ENCODE results near the gene CLBA1. TPM values are rescaled to one million over a fixed set of nuclear protein-coding genes. Genes with fewer than 3 reads are reported as not detected.
A peak's percentile ranks its signal among the peaks of the same experiment; 100 is the strongest.

CLBA1 gene
- 2.1 TPM for polyA plus RNA-seq (2012; ENCODE audit: missing spikeins)

DNA sequence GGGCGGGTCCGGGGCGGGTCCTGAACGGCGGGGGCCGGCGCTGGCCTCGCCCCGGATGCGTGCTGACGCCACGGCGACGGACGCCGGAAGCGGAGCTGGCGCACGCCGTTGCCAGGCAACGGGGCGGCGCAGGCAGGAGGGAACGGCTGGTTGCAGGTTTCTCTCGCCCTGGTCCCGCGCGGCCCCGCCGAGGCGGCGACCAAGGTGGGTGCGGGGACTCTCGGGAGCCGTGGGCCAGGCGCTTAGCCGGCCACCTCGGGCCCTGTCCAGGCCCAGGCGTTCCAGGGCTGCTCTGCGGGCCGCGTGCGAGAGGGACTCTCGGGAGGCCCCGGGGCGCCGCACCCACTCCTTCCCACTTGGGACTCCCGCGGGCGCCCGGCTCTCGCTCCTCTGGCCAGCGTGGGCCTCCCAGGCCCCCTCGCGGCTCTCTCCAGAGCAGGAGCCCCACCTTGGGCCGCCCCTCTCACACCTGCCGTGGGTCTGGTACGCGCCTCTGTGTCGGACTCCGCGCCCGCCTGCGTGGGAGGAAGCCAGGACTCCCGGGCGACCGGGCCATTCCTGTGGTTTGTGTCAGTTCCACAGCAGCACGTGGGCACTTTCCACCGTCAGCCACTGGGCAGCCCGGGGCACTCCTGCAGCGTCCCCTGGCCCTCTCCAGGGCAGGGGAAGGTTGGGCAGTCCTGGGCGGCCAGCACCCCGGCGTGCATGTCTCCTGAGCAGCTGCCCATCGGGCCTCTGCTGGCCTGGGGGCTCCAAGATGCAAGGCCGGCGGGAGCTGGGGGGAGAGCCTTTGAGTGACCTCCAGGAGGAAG lies at the start of gene CLBA1:
CLBA1 (plus strand) TSS at position 114 of the 812 bp plus-strand sequence; CDS start at position 758, 644 bp downstream.
- no peak for TF ChIP-seq TAF1 (IDR thresholded peaks at IDR 0.05; ENCODE audit: borderline replicate concordance, low read depth, low read length)
- TF ChIP-seq POLR2AphosphoS5 (IDR thresholded peaks at IDR 0.05; ENCODE audit: low read depth, low read length), result no peak
- no peak for TF ChIP-seq POLR2A (IDR thresholded peaks at IDR 0.05; ENCODE audit: low read depth, low read length)
- peak; percentile 100 for FAIRE-seq
- peak; percentile 99 for DNase-seq (ENCODE audit: insufficient read length)

DNA sequence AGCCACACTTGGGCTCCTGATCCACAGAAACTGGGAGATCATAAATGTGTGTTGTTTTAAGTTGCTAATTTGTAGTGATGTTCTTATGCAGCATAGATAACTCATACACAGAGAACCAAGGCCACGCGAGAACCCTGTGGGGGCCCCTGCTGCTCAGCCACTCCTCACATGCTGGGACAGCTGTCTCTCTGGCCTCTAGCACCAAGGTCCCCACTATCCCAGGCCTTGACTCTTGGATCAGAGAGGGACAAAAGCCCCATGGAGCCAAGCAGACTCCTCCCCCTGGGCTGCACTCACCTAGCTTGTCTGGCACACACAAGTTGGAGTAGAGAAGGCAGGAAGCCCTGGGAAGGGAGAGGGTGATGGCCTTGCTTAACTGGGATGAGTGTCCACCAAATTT lies 49.6 kb upstream of the CLBA1 start:
- FAIRE-seq, result no peak

GRCh38 chr14:104936361-104937155 lies 49.0 kb upstream of the CLBA1 start:
- FAIRE-seq, result no peak
- no peak for DNase-seq (ENCODE audit: insufficient read length)
- no peak for TF ChIP-seq POLR2A (IDR thresholded peaks at IDR 0.05; ENCODE audit: low read depth, low read length)
- TF ChIP-seq POLR2AphosphoS5 (IDR thresholded peaks at IDR 0.05; ENCODE audit: low read depth, low read length), result no peak
- no peak for TF ChIP-seq TAF1 (IDR thresholded peaks at IDR 0.05; ENCODE audit: borderline replicate concordance, low read depth, low read length)

More for the DNA sequence above, 49.6 kb upstream of the CLBA1 start:
- TF ChIP-seq TAF1 (IDR thresholded peaks at IDR 0.05; ENCODE audit: borderline replicate concordance, low read depth, low read length) (no peak), POLR2AphosphoS5 (IDR thresholded peaks at IDR 0.05; ENCODE audit: low read depth, low read length) (no peak), POLR2A (IDR thresholded peaks at IDR 0.05; ENCODE audit: low read depth, low read length) (no peak)
- no peak for DNase-seq (ENCODE audit: insufficient read length)

- TF ChIP-seq POLR2AphosphoS5 (IDR thresholded peaks at IDR 0.05; ENCODE audit: low read depth, low read length) (no peak), POLR2A (IDR thresholded peaks at IDR 0.05; ENCODE audit: low read depth, low read length) (no peak)
- FAIRE-seq, result no peak
- DNase-seq (ENCODE audit: insufficient read length), result no peak
These were observed 48.4 kb upstream of the CLBA1 start for GRCh38 chr14:104937161-104937560.

DNA sequence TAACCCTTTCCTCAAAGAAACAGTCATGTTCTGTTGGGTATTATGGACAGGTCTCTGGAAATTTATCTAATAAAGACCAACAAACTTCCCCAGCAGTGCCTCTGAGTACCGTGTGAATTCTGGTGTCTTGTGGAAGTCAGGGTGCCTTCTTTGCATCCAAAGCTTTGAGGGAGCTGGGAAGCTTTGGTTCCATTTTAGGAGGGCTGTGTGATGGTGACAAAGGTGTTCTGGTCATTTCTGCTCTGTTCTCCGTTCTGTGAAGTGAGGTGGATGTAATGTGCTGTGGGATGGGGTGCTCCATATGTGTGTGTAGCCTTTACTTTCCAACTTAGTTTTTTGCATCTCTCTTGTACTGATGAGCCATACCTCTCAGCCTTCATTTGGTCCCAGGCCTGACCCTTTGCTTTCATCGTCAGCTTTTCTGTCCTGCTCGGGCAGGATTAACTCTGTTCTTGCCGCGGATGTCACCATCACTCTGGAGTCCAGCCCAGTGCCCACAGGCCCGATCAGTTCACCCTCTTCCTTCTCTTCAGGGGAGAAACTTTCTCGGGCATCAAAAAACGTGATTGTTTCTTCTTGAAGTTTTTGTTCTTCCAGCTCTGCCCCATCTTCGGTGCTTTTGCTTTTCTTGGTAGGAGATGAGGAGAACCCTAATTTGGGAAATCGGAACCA lies 47.8 kb upstream of the CLBA1 start:
- TF ChIP-seq TAF1 (IDR thresholded peaks at IDR 0.05; ENCODE audit: borderline replicate concordance, low read depth, low read length), result no peak
- FAIRE-seq (no peak), DNase-seq (ENCODE audit: insufficient read length) (no peak)

DNA sequence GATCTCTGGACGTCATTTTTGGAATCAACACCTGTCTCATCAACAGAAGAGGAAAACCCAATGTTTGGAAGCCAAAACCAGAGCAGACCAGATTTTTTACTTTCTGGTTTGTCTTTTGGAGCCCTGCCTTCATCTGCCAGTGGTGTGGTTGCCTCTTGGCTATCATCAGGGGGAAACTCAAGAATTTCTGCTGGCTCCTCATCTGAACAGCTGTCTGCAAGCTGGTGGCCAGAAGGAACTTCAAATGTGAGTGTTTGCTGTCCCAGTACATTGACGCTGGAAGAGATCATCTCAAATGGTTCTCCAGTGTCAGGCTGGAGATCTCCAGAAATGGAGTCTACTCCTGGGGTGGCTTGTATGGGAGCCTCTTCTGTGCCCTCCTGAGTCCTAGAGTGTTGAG lies 47.2 kb upstream of the CLBA1 start:
- DNase-seq (ENCODE audit: insufficient read length), result no peak
- FAIRE-seq, result no peak
- no peak for TF ChIP-seq POLR2AphosphoS5 (IDR thresholded peaks at IDR 0.05; ENCODE audit: low read depth, low read length)
- no peak for TF ChIP-seq POLR2A (IDR thresholded peaks at IDR 0.05; ENCODE audit: low read depth, low read length)
- TF ChIP-seq TAF1 (IDR thresholded peaks at IDR 0.05; ENCODE audit: borderline replicate concordance, low read depth, low read length), result no peak

DNA sequence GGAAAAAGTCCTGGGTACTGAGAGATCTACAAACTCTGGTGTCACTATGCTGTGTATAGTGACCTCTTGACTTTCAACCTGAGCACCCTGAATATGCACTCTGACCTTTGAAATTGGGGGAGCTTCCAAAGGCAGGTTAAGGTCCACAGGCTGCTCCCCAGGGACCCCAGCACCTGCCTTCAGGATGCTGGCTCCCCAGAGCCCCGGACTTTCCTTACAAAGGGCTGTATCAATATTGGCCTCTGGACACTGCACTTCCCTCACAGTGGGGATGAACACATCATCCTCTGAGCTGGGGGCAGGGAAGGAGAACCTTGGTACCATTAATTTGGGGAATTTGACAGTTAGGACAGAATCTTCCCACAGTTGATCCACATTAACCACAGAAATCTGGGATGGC lies 46.6 kb upstream of the CLBA1 start:
- no peak for TF ChIP-seq POLR2A (IDR thresholded peaks at IDR 0.05; ENCODE audit: low read depth, low read length)
- TF ChIP-seq TAF1 (IDR thresholded peaks at IDR 0.05; ENCODE audit: borderline replicate concordance, low read depth, low read length), result no peak
- no peak for TF ChIP-seq POLR2AphosphoS5 (IDR thresholded peaks at IDR 0.05; ENCODE audit: low read depth, low read length)
- no peak for FAIRE-seq

DNA sequence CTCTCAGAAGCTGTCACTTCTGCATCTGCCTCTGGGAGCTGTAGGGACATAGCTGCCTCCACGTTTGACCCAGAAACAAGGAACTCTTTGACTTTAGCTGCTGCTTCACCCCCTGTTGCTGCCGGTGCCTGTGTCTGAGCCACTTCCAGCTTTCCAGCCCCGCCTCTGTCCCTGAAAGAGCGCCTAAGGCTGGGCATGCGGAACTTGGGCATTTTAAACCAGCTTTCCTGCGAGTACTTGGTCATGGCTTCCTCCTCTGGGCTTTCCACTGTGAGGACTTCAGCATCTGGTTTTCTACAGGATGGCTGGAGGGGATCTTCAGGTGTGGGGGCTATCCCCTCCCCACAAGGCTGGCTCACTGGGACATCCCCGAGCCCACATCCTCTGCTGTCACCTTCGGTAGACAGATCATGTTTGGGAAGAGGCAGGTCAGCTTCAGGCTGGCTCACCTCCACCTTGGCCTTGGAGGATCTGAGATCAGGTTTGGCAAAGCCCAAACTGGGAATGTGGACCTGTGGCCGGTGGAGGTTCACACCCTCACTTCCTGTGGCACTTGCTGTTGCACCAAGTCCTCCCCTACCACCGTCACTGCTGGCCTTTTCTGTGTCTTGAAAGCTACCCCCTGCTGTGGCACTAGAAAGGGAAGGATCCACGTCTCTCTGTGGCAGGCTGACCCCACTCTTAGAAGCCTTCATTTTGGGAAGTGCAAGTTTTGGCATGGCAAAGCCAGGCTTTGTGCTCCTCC lies 45.8 kb upstream of the CLBA1 start:
- FAIRE-seq, result no peak
- TF ChIP-seq TAF1 (IDR thresholded peaks at IDR 0.05; ENCODE audit: borderline replicate concordance, low read depth, low read length) (no peak), POLR2A (IDR thresholded peaks at IDR 0.05; ENCODE audit: low read depth, low read length) (no peak), POLR2AphosphoS5 (IDR thresholded peaks at IDR 0.05; ENCODE audit: low read depth, low read length) (no peak)
- no peak for DNase-seq (ENCODE audit: insufficient read length)

More for the DNA sequence above, 46.6 kb upstream of the CLBA1 start:
- DNase-seq (ENCODE audit: insufficient read length), result no peak

DNA sequence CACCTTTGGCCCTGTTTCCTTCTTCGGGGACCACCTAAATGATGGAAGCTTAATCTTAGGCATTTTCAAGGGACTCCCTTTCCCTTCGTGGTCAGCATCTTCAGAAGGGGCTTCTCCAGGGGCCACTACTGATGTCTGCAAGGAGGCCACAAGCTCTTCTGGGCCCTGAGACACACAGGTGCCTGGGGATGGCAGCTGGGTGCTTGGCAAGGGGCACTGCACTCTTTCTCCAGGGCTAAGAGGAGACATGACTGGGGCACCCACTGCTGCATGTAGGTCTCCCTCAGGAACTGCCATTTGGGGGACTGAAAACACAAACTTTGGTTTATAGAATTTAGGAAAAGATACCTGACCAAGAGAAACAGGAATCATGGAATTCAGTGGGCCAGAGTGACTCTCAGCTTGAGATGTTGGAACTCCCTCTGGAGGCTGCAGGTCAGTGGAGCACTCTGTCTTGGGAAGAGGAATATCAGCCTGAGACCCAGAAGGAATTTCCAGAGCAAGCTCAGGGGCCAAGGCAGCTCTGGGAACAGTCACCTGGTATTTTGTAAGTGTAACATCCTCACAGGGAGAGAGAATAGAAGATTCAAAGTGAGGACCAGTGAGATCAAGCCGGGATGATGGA lies 45.0 kb upstream of the CLBA1 start:
- TF ChIP-seq POLR2AphosphoS5 (IDR thresholded peaks at IDR 0.05; ENCODE audit: low read depth, low read length) (no peak), TAF1 (IDR thresholded peaks at IDR 0.05; ENCODE audit: borderline replicate concordance, low read depth, low read length) (no peak), POLR2A (IDR thresholded peaks at IDR 0.05; ENCODE audit: low read depth, low read length) (no peak)
- DNase-seq (ENCODE audit: insufficient read length) (no peak), FAIRE-seq (no peak)

DNA sequence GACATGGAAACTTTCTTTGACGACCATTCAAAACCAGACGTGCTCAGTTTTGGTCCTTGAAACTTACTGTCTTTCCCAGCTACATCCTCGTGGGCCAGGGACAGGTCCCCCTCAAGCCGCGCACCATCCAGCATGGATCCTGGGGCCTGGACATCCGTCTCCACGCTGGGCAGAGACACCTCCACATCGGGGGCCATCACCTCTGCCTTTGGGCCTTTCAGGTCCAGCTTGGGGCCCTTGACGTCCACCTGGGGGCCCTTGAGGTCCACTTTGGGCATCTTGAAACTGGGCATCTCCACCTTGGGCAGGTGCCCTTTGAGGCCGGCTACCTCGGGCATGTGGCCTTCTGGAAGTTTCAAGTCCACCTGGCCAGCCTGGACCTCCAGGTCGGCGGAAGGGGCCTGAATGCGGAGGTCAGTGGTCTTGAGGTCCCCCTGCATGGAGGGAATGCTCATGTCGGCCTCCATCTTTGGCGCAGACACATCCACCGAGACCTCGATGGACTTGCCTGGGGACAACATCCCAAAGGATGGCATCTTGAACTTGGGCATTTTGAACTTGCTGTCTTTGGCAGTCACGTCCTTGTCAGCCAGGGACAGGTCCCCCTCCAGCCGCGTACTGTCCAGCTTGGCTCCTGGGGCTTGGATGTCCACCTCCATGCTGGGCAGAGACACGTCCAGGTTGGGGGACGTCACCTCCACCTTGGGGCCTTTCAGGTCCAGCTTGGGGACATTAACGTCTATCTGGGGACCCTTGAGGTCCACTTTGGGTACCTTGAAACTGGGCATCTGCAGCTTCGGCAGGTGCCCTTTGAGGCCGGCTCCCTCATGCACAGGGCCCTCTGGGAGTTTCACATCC lies 43.9 kb upstream of the CLBA1 start:
- DNase-seq (ENCODE audit: insufficient read length) (no peak), FAIRE-seq (no peak)
- TF ChIP-seq POLR2A (IDR thresholded peaks at IDR 0.05; ENCODE audit: low read depth, low read length), result no peak
- TF ChIP-seq TAF1 (IDR thresholded peaks at IDR 0.05; ENCODE audit: borderline replicate concordance, low read depth, low read length), result no peak
- TF ChIP-seq POLR2AphosphoS5 (IDR thresholded peaks at IDR 0.05; ENCODE audit: low read depth, low read length), result no peak
